NT2/D1 (cell line): Measurements from ENCODE around the gene BEGAIN.

Experiments
- SUZ12 ChIP-seq: IDR thresholded peaks from 2 replicates; pipeline ENCODE4 v1.6.1; 2011; ENCODE audit not compliant: insufficient read length, insufficient read depth; ENCODE audit errors: extremely low read depth
- YY1 ChIP-seq: IDR thresholded peaks from 2 replicates; pipeline ENCODE4 v1.6.1; 2011; ENCODE audit not compliant: insufficient read length, insufficient read depth
- ZNF274 ChIP-seq: IDR thresholded peaks from 2 replicates; pipeline ENCODE4 v1.6.1; 2011; ENCODE audit warnings: mild to moderate bottlenecking, low read depth, low read length

DNA sequence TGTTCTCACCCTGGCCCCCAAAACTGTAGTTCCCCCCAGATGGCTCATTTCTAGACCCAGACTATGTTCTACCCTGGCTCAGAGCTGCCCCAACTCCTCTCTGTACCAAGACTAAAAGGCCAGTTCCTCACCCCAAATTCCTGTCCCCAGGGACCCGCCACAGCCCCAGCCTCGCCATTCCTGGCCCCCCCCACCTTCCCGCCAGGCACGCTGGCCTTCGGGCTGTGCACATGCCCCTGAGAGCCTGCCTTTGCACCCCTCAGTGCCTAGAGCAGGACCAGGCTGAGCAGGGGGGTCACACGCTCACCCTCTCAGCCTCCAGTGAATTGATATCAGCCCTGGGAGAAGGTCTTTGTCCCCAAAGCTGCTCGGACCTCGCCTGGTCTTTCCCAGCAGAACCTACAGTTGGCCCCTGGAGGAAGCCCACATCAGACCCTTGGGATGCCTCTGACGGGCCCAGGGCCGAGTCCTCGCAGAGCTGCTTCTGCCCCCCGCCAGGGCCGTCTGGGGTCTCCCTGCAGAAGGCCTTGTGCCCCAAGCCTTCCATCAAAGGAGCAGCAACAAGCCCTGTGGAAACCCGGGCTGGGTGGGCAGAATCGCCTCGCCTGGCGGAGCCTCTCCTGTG is 32.4 kb downstream of the BEGAIN start:
- TF ChIP-seq YY1, result no peak
- TF ChIP-seq ZNF274, result no peak
- TF ChIP-seq SUZ12, result no peak
